Prostate gland (tissue), 2 donors: ENCODE data around the gene DNTT.

Source experiments
- CTCF ChIP-seq, 4 experiments: fragments of 200-600 bp in 2 of 4; fragments of 450-650 bp in 2 of 4; sonication (generic) in 2 of 4; IDR thresholded peaks; 1 replicate in 3 of 4; 2 replicates in 1 of 4; pipeline ENCODE4 v1.5.1; 2016 to 2019; ENCODE audit warnings: antibody characterized with exemption in 4 of 4, mild to moderate bottlenecking in 2 of 4, moderate library complexity in 2 of 4
- POLR2A ChIP-seq: fragments of 450-650 bp; IDR thresholded peaks from one replicate; pipeline ENCODE4 v1.6.1; 2016; ENCODE audit warnings: antibody characterized with exemption, mild to moderate bottlenecking

- no peak for TF ChIP-seq POLR2A
- TF ChIP-seq CTCF (IDR thresholded peaks at IDR 0.05) = no peak
Measured at GRCh38 chr10:96368971-96369370, 64.7 kb downstream of the DNTT start.
